IPS-18a (cell line): ENCODE data around the gene SDHAF2.

Source experiments
- H3K27ac ChIP-seq: one replicate; pipeline ENCODE4 v1.5.1; 2013; ENCODE audit warnings: low read length
- H3K27me3 ChIP-seq: one replicate; pipeline ENCODE4 v1.6.1; 2013; ENCODE audit warnings: mild to moderate bottlenecking, low read length; ENCODE audit not compliant: control insufficient read depth, insufficient read depth
- H3K36me3 ChIP-seq: one replicate; pipeline ENCODE4 v1.6.1; 2013; ENCODE audit warnings: low read depth, low read length; ENCODE audit not compliant: control insufficient read depth
- H3K4me1 ChIP-seq: one replicate; pipeline ENCODE4 v1.6.1; 2013; ENCODE audit warnings: low read depth, low read length; ENCODE audit not compliant: control insufficient read depth
- H3K4me3 ChIP-seq: one replicate; pipeline ENCODE4 v1.5.1; 2013; ENCODE audit warnings: low read length
- H3K9ac ChIP-seq: one replicate; pipeline ENCODE4 v1.6.1; 2013; ENCODE audit warnings: mild to moderate bottlenecking, low read length, moderate library complexity
- H3K9me3 ChIP-seq: one replicate; pipeline ENCODE4 v1.6.1; 2013; ENCODE audit warnings: low read depth, low read length; ENCODE audit not compliant: control insufficient read depth

Gene SDHAF2

DNA sequence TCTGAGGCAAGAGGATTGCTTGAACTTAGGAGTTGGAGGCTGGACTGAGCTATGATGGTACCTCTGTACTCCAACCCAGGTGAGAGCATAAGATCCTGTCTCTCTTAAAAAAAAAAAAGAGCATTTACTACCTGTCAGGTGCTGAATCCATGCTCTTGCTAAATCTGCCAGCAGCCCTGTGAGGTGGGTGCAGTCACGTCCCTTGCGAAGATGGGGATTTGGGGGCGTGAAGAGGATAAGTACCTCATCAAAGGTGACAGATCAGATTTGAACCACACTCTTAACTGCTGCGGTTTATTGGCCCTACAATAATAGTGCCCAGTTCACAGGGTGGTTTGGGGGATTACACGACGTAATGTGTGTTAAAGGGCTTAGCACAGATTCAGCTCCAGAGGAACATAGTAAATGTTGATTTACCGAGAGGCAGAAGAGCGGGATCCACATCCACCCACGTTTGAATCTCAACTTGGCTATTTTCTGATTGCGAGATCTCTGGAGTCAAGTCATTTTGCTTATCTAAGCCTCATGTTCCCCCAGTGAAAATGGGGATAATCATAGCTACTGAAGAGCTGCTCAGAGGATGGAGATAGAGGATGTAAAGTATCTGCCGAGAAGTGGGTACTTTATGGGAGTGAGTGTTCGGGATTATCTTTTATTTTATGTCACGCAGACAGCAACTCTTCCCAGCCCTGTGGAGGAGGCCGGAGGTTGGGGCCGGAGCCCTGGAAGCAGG is 50.5 kb downstream of the SDHAF2 start:
- Histone ChIP-seq H3K36me3 (no peaks in the 10 kb centered on the region), H3K9ac (peak overlapping the region; percentile 35), H3K27ac (peak overlapping the region; percentile 18), H3K4me3 (no peak overlapping the region), H3K27me3 (no peaks in the 10 kb centered on the region), H3K4me1 (peaks cover 6% of the 10 kb centered on the region), H3K9me3 (no peaks in the 10 kb centered on the region)

DNA sequence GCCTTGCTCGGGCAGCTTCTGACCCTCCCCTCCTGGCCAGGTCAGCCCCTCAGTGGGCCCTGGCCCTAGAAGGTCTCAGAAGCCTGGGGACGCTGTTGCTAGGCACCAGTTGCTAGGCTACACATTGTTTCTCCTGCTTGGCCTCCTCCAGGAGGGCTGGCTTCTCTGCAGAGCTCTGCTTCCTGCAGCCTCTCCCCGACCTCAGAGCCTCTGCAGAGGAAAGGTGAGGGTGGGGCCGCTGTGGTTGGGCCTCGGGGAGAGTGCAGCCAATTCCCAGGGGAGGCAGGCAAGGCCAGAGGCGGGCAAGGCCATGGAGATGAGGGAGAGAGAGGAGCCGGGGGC is 51.0 kb downstream of the SDHAF2 start:
- no peak overlapping the region for H3K4me3 ChIP-seq
- peak overlapping the region; percentile 35 for H3K9ac ChIP-seq
- peak overlapping the region; percentile 18 for H3K27ac ChIP-seq
- H3K4me1 ChIP-seq, result peaks cover 6% of the 10 kb centered on the region
- H3K27me3 ChIP-seq, result no peaks in the 10 kb centered on the region
- H3K36me3 ChIP-seq, result no peaks in the 10 kb centered on the region
- H3K9me3 ChIP-seq, result no peaks in the 10 kb centered on the region

DNA sequence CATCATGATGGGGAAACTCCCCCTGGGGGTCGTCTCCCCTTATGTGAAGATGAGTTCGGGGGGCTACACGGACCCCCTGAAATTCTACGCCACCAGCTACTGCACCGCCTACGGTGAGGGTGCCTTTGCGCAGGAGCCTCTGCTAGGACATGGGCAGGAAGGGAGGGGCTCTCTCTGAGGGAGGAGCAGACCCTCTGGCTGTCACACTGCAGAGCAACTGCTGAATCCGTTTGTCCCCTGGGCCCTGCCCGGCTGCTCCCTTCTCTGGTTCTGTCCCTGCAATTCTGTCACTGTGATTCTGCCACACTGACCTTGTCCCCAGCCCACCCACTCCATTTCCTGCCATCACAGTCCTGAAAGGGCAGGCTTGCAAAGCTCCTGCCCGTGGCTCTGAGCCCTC is 51.9 kb downstream of the SDHAF2 start:
- Histone ChIP-seq H3K36me3 (no peaks in the 10 kb centered on the region), H3K27me3 (no peaks in the 10 kb centered on the region), H3K9ac (peak overlapping the region; percentile 9), H3K9me3 (no peaks in the 10 kb centered on the region), H3K4me1 (peaks cover 6% of the 10 kb centered on the region), H3K4me3 (no peak overlapping the region), H3K27ac (no peak overlapping the region)

DNA sequence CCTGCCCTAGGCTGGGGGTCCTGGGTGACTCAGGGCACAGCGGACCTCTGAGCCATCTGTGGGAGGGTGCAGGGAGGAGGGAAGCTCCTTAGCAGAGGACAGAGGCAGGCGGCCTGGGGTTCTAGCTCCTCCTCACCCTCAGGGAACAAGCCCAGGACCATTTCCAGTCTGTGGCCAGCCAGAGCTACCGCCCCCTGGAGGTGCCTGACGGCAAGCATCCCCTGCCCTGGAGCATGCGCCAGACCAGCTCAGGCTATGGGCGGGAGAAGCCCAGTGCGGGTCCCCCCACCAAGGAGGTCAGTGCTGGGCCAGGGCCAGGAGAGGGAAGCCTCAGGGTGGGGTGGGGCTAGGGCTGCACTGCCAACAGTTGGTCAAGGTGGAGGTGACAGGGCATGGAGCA is 52.6 kb downstream of the SDHAF2 start:
- Histone ChIP-seq H3K27me3 (no peaks in the 10 kb centered on the region), H3K36me3 (no peaks in the 10 kb centered on the region), H3K27ac (no peak overlapping the region), H3K4me3 (no peak overlapping the region), H3K4me1 (peaks cover 6% of the 10 kb centered on the region), H3K9me3 (no peaks in the 10 kb centered on the region), H3K9ac (no peak overlapping the region)

- Histone ChIP-seq H3K4me1 (peaks cover 15% of the 10 kb centered on the region), H3K9me3 (no peaks in the 10 kb centered on the region), H3K36me3 (no peaks in the 10 kb centered on the region), H3K4me3 (no peak overlapping the region), H3K27me3 (peaks cover 4% of the 10 kb centered on the region), H3K27ac (no peak overlapping the region), H3K9ac (no peak overlapping the region)
Measured at GRCh38 chr11:61484541-61484940, 54.6 kb downstream of the SDHAF2 start.

GRCh38 chr11:61485080-61485479 is 55.2 kb downstream of the SDHAF2 start:
- no peak overlapping the region for H3K9ac ChIP-seq
- no peak overlapping the region for H3K4me3 ChIP-seq
- H3K36me3 ChIP-seq, result no peaks in the 10 kb centered on the region
- no peak overlapping the region for H3K27ac ChIP-seq
- no peaks in the 10 kb centered on the region for H3K9me3 ChIP-seq
- H3K27me3 ChIP-seq, result peaks cover 4% of the 10 kb centered on the region
- H3K4me1 ChIP-seq, result peaks cover 19% of the 10 kb centered on the region

- no peaks in the 10 kb centered on the region for H3K9me3 ChIP-seq
- no peak overlapping the region for H3K9ac ChIP-seq
- H3K4me3 ChIP-seq, result no peak overlapping the region
- no peaks in the 10 kb centered on the region for H3K36me3 ChIP-seq
- H3K27me3 ChIP-seq, result peaks cover 4% of the 10 kb centered on the region
- H3K27ac ChIP-seq, result no peak overlapping the region
- H3K4me1 ChIP-seq, result peaks cover 14% of the 10 kb centered on the region
Measured at GRCh38 chr11:61486011-61486620, 56.2 kb downstream of the SDHAF2 start.

DNA sequence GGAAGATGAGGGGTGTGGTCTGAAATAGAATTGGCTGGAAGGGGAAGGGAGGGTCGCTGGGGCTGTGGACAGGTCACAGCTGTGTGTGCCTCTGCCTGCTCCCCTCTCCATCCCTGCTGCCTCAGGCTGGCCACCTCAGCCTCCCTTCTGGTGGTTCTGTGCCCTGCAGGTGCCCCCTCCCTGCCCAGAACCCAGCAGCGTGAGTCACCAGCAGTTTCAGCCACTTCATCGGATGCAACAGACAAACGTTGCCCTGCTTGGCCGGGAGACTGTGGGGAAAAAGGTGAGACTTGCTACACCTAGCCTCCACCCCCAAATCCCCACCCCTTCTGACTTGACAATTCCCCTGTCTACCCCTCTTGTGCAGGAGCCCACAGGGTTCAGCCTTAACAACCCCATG is 56.9 kb downstream of the SDHAF2 start:
- H3K9ac ChIP-seq, result no peak overlapping the region
- H3K36me3 ChIP-seq, result no peaks in the 10 kb centered on the region
- peaks cover 14% of the 10 kb centered on the region for H3K4me1 ChIP-seq
- no peak overlapping the region for H3K27ac ChIP-seq
- peaks cover 4% of the 10 kb centered on the region for H3K27me3 ChIP-seq
- H3K4me3 ChIP-seq, result no peak overlapping the region
- H3K9me3 ChIP-seq, result no peaks in the 10 kb centered on the region

DNA sequence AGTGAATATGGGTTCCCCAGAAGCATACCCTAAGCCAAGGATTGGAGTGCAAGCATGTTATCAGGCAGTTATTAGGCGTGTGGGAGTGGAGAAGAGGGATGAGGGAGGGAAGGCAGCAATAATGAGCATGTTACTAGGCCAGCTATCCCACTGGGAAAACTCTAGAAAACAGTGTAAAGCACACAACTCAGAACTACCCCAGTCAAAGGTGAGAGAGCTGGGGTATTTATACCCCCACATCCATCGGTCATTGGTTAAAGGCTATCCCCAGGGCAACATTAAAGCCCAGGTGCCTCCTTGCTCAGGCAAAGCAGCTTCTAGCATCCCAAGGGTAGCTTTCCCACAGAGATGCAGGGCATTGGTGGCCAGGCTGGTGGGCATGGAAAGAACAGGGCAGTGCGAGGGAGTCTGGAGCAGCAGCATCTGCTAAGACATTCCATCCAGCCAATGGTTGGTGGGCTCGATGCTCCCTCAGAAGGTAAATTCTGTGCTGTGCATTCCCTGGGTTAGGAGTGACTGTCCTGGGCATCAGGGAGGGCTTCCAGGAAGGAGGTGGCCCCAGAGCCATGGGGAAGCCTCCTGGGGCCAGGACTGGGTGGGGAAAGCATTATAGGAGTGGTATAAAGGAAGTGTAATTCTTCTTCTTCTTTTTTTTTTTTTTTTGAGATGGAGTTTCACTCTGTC is 57.6 kb downstream of the SDHAF2 start:
- H3K4me1 ChIP-seq, result peaks cover 14% of the 10 kb centered on the region

DNA sequence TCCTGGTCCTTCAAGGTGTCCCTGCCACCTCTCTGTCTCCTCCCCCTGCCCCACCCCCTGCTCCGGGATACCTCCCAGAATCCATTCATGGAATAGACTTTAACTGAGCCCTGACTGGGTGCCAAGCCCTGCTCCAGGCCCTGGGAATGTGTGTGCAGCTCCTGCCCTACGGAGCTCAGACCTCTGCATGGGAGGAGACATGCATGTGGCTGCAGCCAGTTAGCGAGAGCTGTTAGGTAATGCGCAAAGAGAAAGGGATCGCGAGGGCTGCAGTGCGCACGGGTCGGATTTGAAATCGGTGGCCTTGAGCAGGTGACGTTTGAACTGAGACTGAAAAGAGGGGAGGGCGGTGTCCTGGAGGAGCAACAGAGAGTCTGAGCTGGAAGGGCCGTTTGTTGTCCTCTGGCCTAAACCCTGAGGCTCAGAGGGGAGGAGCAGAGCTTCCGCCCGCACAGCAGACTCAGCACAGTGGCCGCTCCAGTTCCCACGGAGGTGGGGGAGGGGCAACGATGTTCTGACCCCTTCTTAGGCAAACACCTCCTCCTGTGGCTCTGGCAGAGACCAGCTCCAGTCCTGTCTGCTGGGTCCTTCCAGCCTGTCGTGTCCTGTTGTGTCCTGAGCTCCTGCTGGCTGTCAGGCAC is 58.8 kb downstream of the SDHAF2 start:
- no peaks in the 10 kb centered on the region for H3K36me3 ChIP-seq
- H3K27ac ChIP-seq, result no peak overlapping the region
- no peak overlapping the region for H3K9ac ChIP-seq
- H3K27me3 ChIP-seq, result peaks cover 4% of the 10 kb centered on the region
- peaks cover 14% of the 10 kb centered on the region for H3K4me1 ChIP-seq
- H3K4me3 ChIP-seq, result no peak overlapping the region
- no peaks in the 10 kb centered on the region for H3K9me3 ChIP-seq

More for the DNA sequence above, 57.6 kb downstream of the SDHAF2 start:
- H3K27ac ChIP-seq, result no peak overlapping the region
- H3K9me3 ChIP-seq, result no peaks in the 10 kb centered on the region
- H3K4me3 ChIP-seq, result no peak overlapping the region
- no peak overlapping the region for H3K9ac ChIP-seq
- peaks cover 4% of the 10 kb centered on the region for H3K27me3 ChIP-seq
- H3K36me3 ChIP-seq, result no peaks in the 10 kb centered on the region

DNA sequence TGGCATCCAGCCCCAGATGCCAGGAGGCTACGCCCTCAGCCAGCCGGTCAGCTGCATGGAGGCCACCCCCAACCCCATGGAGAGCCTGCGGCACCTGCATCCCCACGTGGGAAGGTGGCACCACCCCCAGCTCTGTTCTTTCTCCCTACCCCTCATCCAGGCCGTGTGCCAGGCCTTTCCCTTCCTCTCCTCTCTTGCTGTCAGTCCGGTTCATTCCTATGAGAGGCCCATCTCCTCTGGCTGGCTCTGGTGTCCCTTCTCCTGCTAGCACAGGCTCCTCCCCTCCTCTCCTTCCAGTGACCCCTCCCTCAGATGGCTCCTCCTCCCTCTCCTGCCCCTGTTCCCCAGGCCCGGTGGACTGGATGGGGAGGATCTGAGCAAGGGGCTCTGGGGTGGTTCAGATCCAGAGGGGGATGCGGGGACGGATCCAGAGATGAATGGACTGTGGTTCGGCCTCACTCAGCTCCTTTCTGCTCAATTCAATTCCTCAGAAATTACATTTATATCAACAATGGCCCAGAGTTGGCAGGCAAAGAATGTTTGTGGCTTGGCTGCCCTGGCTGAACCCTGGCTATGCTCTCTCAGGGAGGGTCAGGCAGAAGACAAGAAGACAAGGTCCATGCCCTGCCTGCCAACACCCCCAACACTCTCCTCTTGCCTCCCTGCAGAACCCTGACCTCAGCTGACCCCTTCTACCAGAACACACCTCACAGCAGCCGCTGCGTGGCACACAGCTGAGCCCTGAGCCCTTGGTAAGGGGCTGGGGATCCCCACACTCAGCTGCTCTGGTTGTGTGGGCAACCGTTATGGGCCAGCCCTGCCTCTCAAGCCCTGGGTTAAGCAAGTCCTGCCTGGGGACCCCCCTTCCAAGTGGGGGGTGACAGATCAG is 60.2 kb downstream of the SDHAF2 start:
- no peaks in the 10 kb centered on the region for H3K36me3 ChIP-seq
- no peak overlapping the region for H3K4me3 ChIP-seq
- H3K27me3 ChIP-seq, result peaks cover 4% of the 10 kb centered on the region
- peaks cover 14% of the 10 kb centered on the region for H3K4me1 ChIP-seq
- H3K9ac ChIP-seq, result no peak overlapping the region
- no peaks in the 10 kb centered on the region for H3K9me3 ChIP-seq
- H3K27ac ChIP-seq, result no peak overlapping the region
